Stimulated activated naive CD4-positive, alpha-beta T cell treated with Interleukin-2 at 50 U/mL for 16 hours (primary cell): ENCODE results near the gene CFAP20DC.
"Not testable (repeated sequence)": the region's sequence is repeated elsewhere in the genome, so short reads cannot be mapped to it uniquely, and the experiment has no call there.

Experiments used
- DNase-seq: peaks from one replicate; lab custom pipeline; 2025; lab: John Stamatoyannopoulos, UW

The CFAP20DC gene

GRCh38 chr3:58742239-58742638 lies 307.6 kb downstream of the CFAP20DC start:
- DNase-seq, result no peak

- DNase-seq, result no peak
Measured at GRCh38 chr3:58737644-58738043, 312.2 kb downstream of the CFAP20DC start.

- no peak for DNase-seq
Measured at GRCh38 chr3:58731673-58732072, 318.2 kb downstream of the CFAP20DC start.

GRCh38 chr3:58728723-58729122 lies 321.1 kb downstream of the CFAP20DC start:
- no peak for DNase-seq

- no peak for DNase-seq
Measured at GRCh38 chr3:58725326-58725853, 324.4 kb downstream of the CFAP20DC start.

GRCh38 chr3:58724336-58724735 lies 325.5 kb downstream of the CFAP20DC start:
- DNase-seq, result no peak

GRCh38 chr3:58723173-58723572 lies 326.7 kb downstream of the CFAP20DC start:
- no peak for DNase-seq

GRCh38 chr3:58722561-58722960 lies 327.3 kb downstream of the CFAP20DC start:
- no peak for DNase-seq

GRCh38 chr3:58720526-58720925 lies 329.3 kb downstream of the CFAP20DC start:
- DNase-seq, result no peak

GRCh38 chr3:58719684-58720083 lies 330.1 kb downstream of the CFAP20DC start:
- no peak for DNase-seq

GRCh38 chr3:58713715-58714401 lies 336.0 kb downstream of the CFAP20DC start:
- no peak for DNase-seq

- no peak for DNase-seq
Measured at GRCh38 chr3:58711871-58712270, 338.0 kb downstream of the CFAP20DC start.

- not testable (repeated sequence) for DNase-seq
Measured at GRCh38 chr3:58708983-58709382, 340.8 kb downstream of the CFAP20DC start.

GRCh38 chr3:58708116-58708791 lies 341.6 kb downstream of the CFAP20DC start:
- no peak for DNase-seq

- DNase-seq, result no peak
Measured at GRCh38 chr3:58707390-58707930, 342.4 kb downstream of the CFAP20DC start.

GRCh38 chr3:58706395-58707167 lies 343.2 kb downstream of the CFAP20DC start:
- DNase-seq, result no peak

GRCh38 chr3:58704745-58705144 lies 345.1 kb downstream of the CFAP20DC start:
- no peak for DNase-seq

- not testable (repeated sequence) for DNase-seq
Measured at GRCh38 chr3:58704304-58704703, 345.5 kb downstream of the CFAP20DC start.

GRCh38 chr3:58698246-58698645 lies 351.6 kb downstream of the CFAP20DC start:
- DNase-seq, result no peak

GRCh38 chr3:58697561-58697960 lies 352.3 kb downstream of the CFAP20DC start:
- DNase-seq, result no peak

GRCh38 chr3:58696813-58697212 lies 353.0 kb downstream of the CFAP20DC start:
- DNase-seq, result not testable (repeated sequence)

GRCh38 chr3:58696093-58696492 lies 353.7 kb downstream of the CFAP20DC start:
- DNase-seq, result no peak
